ENCODE data around the gene KIF16B.
"Not testable (repeated sequence)": the region's sequence is repeated elsewhere in the genome, so short reads cannot be mapped to it uniquely, and the experiment has no call there.

KIF16B gene

GRCh38 chr20:16520154-16520553 is 53.1 kb downstream of the KIF16B start:
- DNase-seq = no peak

GRCh38 chr20:16519673-16520072 is 53.6 kb downstream of the KIF16B start:
- not testable (repeated sequence) for DNase-seq

DNA sequence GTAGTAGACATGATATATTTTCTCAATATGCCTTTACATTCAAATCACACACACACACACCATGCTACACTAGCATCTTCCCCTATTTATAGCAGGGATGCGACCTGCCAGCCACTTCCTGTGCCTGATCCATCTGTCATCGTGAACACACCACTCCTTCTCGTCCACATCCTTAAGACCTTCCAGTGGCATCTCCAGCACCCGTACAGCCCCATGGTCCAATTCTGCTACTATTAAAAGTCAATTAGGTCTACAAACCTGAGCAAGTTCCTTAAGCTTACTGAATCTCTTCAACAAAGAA is 54.5 kb downstream of the KIF16B start:
- DNase-seq = no peak

- no peak for DNase-seq
Observed at GRCh38 chr20:16517946-16518783, 55.1 kb downstream of the KIF16B start.

- DNase-seq = no peak
Observed at GRCh38 chr20:16516794-16517193, 56.5 kb downstream of the KIF16B start.

DNA sequence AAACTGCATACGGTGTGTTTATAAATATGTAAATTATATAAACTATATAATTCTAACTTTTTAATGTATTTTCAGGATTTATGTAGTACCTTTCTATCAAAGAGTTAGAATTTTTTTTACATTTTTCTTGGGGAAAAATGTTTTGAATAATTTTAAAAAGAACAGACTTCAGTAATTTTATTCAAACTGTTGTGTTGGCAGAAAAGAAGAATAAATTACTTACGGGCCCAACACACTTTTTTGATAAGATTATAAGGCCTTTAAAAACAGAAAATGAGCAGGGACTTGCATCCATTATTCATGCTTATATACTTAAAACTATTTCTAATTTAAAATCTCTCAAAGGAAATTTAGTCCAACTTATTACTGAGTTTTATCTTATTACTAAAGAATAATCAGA is 58.2 kb downstream of the KIF16B start:
- no peak for DNase-seq

DNA sequence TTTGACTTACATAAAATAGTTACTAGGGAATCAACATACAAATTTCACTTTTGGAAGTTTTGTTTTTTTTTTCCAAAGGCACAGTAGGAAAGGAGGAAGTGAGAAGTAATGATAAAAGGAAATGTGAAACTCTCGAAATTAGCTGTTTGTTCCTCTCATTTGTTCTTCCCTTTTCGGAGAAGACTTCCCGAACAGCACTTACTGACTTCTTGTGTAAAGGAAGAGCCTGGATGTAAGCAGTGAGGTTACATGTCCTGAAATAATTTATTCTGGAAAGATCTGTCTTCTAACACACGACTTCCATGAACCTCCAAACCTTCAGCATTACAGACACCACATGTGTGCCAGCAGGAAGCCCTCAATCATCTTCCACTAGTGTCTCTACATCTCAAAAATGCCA is 59.1 kb downstream of the KIF16B start:
- no peak for DNase-seq

- DNase-seq = no peak
Observed at GRCh38 chr20:16505894-16506293, 67.4 kb downstream of the KIF16B start.

DNA sequence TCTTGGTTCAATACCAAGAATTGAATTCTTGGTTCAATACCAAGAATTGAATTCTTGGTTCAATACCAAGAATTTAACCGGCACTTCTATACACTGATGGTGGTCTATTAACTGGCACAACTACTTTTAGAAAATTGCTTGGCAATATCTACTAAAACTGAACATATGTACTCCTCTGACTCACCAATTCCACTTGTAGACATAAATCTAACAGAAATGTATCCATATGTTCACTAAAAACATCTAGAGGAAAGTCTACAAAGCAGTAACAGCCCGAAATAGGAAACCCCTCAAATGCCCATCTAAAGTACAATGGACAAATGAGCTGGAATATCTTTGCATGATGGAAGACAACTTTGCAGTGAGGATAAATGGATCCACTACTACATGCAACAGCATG is 71.9 kb downstream of the KIF16B start:
- no peak for DNase-seq

DNA sequence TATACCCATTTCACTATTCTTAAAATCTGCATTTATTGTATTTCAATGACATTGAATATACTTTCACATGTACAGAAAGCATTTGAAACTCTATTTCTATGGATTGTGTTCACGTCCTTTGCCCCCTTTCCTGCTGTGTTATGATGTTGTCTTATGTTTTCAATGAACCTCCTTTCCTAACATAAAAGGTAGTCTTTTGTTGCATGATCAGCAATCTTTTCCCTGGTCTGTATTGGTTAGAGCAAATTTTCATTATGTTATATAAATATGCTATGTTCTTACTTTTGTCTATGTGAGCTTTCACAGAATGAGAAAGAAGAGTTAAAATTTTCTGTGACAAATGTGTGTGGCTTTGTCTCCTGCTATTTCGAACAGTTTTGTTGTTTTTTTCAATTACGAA is 73.1 kb downstream of the KIF16B start:
- no peak for DNase-seq

GRCh38 chr20:16498526-16499253 is 74.6 kb downstream of the KIF16B start:
- DNase-seq = no peak

DNA sequence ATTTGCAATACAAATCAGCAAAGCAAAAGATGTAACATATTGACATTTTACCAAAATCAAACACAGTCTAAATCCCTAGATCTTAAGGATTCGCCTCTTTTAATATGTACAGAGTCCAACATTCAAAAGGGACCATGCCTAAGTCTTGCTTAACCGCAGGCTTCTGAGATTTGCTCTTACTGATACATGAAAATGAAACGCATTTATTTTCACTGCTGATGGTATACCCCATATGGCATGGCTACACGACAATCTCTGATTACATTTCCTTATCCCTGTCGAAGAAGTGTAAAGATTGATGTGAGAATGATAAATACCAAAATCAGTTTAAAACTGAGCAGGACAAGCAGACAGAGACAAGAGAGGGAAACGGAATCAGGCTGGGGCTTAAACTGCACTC is 75.4 kb downstream of the KIF16B start:
- no peak for DNase-seq

DNA sequence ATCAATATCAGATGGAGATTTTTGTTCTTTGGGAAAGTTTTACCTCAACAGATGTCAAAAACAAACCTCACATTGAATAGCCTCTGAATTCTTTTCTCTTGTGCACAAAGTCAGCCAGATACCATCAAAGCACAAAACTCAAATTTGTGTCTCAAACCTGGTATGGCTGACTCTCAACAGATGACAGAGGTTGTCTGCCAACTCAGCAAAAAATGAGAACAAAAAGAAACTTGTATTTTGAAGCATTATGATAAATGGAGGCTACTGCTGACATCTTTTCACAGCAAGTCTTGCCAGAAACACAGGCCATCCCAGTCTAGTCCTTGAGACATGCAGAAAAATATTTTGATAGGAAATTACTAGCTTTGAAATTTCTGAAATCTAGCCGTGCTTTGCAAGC is 79.8 kb downstream of the KIF16B start:
- DNase-seq = no peak

DNA sequence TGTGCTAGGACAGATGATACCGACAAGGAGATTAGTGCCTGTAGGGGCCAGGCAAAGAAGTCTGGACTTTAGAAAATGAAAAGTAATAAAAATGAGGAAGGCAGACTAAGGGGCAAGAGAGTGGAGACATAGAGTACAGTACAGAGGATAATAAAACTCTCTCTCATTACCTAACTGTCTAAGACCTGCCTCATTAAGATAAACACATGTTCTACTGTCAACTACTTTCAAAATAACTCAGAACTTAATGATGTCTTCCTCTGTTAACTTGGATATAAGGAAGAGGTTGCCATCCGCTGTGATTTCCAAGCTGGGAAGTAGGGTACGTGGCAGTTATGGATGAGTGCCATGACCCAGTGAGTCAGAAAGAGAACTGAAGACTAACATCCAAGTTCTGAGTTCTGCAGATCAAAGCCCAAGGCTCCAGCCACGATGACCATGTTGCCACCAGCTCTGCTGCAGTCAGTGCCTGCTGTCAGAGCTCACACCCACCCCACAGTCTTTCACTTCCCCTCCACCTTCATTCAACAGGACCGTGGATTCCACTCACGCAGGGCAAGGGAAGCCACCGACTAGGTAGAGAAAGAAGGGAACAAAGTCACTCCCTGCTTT is 81.8 kb downstream of the KIF16B start:
- DNase-seq = no peak

- no peak for DNase-seq
Observed at GRCh38 chr20:16490696-16491095, 82.6 kb downstream of the KIF16B start.

DNA sequence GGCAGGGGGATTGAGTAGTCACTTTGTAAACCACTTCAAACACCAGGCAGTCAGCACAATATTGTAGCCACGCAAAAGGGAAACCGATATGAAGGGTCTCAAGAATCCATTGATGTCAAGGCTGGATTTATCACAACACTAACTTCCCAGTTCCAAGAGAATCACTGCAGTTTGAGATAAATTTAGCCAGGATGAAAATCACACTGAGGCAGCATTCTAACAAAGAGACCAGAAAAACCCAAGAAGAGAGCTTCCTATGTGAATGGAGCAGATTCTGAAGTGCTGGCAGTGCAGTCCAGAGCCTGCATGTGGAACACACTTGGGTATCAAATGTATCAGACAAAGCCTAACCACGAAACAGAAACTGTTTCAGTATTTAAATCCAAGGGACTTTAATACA is 84.6 kb downstream of the KIF16B start:
- DNase-seq = no peak

- no peak for DNase-seq
Observed at GRCh38 chr20:16488086-16488485, 85.2 kb downstream of the KIF16B start.

DNA sequence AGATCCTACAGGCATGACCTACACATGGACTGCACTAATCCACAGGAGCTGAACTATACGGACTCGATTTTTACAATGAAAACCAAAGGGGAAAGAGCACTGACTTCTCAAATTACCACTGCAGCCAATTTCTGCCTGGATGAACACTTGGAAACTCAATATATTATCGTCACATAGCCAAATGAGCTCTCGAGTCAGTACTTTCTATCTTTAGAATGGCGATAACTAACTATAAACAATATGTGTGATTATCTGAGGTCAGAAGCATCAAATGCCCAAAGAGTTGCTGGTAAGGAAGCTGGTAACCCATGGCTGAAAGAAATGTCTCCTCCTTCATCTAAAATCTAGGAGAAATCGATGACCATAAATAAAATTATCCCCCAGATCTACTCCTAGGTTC is 86.7 kb downstream of the KIF16B start:
- DNase-seq = no peak

- no peak for DNase-seq
Observed at GRCh38 chr20:16485401-16485800, 87.8 kb downstream of the KIF16B start.

DNA sequence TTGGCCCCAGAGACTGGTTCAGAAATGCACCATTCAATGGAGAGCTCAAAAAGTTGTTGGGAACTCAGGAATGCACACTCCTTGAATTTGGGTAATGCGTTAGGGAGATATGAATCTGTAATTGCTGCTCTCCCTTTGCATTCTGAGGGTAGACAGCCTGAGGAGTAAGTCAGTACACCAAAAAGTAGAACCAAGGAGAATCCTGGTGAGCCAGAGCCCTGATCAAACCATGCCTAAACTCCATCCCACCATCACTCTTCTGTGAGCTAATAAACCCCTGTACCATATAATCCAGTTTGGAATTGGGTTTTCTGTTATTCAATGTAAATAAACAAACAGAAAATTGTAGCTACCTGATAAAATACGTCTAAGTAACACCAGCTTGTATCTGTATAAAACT is 90.2 kb downstream of the KIF16B start:
- no peak for DNase-seq

DNA sequence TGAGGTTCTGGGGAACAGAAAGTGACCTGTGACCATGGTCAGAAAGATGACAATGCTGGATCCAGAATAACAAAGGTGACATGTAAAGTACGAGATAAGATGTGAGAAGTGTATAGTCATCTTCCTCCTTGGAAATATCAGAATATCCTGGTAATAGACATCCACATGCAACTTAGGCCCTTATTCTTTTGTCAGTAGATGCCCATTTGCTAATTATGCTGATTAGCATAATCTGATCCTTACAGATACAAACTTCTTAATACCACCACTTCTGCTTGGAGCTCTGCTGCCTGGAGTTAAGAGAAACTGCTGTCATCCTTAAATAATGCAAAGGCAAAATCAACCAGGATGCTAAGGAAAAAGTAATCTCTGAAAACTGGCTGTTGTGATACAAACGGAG is 91.3 kb downstream of the KIF16B start:
- no peak for DNase-seq

- DNase-seq = no peak
Observed at GRCh38 chr20:16479666-16480065, 93.6 kb downstream of the KIF16B start.

DNA sequence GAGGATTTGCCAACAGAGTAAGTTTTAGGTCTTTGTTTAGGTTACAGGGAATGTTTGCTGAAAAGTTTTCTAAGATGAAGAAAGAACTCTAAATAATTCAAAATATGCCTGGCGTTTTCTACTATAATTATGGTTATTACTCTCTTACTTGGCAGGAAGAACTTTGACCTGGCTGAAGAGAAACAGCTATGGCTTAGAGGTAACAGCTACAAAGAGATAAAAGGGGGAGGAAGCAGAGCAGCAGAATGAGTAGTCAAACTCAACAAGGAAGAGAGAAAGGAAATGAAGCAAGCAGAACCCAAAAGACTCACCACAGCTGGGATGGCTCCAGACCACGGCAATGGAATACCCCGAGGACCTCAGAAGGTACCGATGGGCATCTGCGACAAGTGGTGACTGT is 95.6 kb downstream of the KIF16B start:
- DNase-seq = no peak

DNA sequence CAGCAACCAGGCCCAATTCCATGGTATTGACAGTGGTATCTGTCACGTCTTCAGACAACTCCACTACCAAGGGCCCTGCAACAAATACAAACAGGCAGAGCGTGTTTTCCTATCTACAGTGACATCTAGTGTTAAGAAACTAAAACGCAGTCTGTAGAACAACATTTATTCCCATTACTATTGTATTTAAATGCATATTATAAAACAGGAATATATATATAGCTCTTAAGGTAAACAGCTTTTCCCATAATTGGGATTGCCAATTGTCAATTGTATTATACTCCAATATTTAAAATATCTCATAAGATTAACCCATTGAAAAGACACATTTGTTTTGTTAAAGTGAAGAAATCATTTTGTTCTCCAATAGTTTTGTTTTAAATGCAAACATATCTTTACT is 97.2 kb downstream of the KIF16B start:
- no peak for DNase-seq
